CD4-positive, CD25-positive, alpha-beta regulatory T cell (primary cell): ENCODE data around the gene PRKCQ. TPM values are rescaled to one million over a fixed set of nuclear protein-coding genes. Genes with fewer than 3 reads are reported as not detected.
A peak's percentile ranks its signal among the peaks of the same experiment; 100 is the strongest.
"Not testable (repeated sequence)": the region's sequence is repeated elsewhere in the genome, so short reads cannot be mapped to it uniquely, and the experiment has no call there.

ENCODE experiments used
- ATAC-seq, 2 donors: fragments of 150-1000 bp; cut with Tn5 transposase; one replicate each; pipeline ENCODE4 v1.10.0; 2021; ENCODE audit warnings: low read depth in 2 of 2, moderate number of reproducible peaks in 2 of 2, moderate library complexity in 1 of 2
- DNase-seq, 3 donors: peaks; one replicate each; pipeline versions ENCODE4 v3.0.0 to v3.0.0-alpha.2; 2012 to 2022; ENCODE audit warnings: mixed read lengths in 1 of 3
- H3K27ac ChIP-seq: one replicate; pipeline ENCODE4 v1.7.0; 2013; ENCODE audit warnings: mild to moderate bottlenecking, low read length; ENCODE audit not compliant: insufficient read depth, poor library complexity, severe bottlenecking
- H3K27me3 ChIP-seq: one replicate; pipeline ENCODE4 v1.7.0; 2013; ENCODE audit warnings: low read length; ENCODE audit not compliant: control insufficient read depth, insufficient read depth
- H3K36me3 ChIP-seq: one replicate; pipeline ENCODE4 v1.7.0; 2013; ENCODE audit warnings: mild to moderate bottlenecking, low read length, moderate library complexity; ENCODE audit not compliant: control insufficient read depth, insufficient read depth
- H3K4me1 ChIP-seq: 2 replicates; pipeline ENCODE4 v1.7.0; 2013; ENCODE audit warnings: mild to moderate bottlenecking, low read length; ENCODE audit not compliant: insufficient read depth, control insufficient read depth, poor library complexity, severe bottlenecking
- H3K4me3 ChIP-seq: one replicate; pipeline ENCODE4 v1.7.0; 2013; ENCODE audit warnings: low read depth, mild to moderate bottlenecking, low read length, moderate library complexity
- H3K9me3 ChIP-seq, 2 experiments: 1 replicate in 1 of 2; 2 replicates in 1 of 2; pipeline ENCODE4 v1.7.0; 2013; ENCODE audit warnings: low read length in 2 of 2, mild to moderate bottlenecking in 1 of 2, moderate library complexity in 1 of 2; ENCODE audit not compliant: control insufficient read depth in 2 of 2
- H3K27ac Mint-ChIP-seq, 3 donors: one replicate each; pipeline ENCODE4 v1.8.0; 2020 to 2022; ENCODE audit warnings: mild to moderate bottlenecking in 3 of 3, mixed read lengths in 3 of 3, moderate library complexity in 2 of 3
- H3K27me3 Mint-ChIP-seq: one replicate; pipeline ENCODE4 v1.8.0; 2022; ENCODE audit warnings: mild to moderate bottlenecking, mixed read lengths
- H3K36me3 Mint-ChIP-seq: one replicate; pipeline ENCODE4 v1.8.0; 2020; ENCODE audit warnings: mixed read lengths
- H3K4me1 Mint-ChIP-seq, 4 donors: one replicate each; pipeline ENCODE4 v1.8.0; 2020 to 2022; ENCODE audit warnings: mixed read lengths in 4 of 4, mild to moderate bottlenecking in 1 of 4
- H3K4me3 Mint-ChIP-seq, 4 donors: one replicate each; pipeline ENCODE4 v1.8.0; 2020 to 2022; ENCODE audit warnings: mild to moderate bottlenecking in 4 of 4, mixed read lengths in 4 of 4, moderate library complexity in 3 of 4
- H3K9me3 Mint-ChIP-seq, 7 donors: one replicate each; pipeline ENCODE4 v1.8.0; 2020 to 2022; ENCODE audit warnings: mixed read lengths in 7 of 7, mild to moderate bottlenecking in 3 of 7, moderate library complexity in 2 of 7
- polyA plus RNA-seq, 4 donors: library from polyadenylated mRNA; unstranded; fragments of 300-500 nt; fragmentation: Illumina TruSeq; gene quantifications; one replicate each; pipeline ENCODE4 v1.2.3, GENCODE V29; 2021
- total RNA-seq: library from RNA; stranded (reverse); gene quantifications from one replicate; pipeline ENCODE4 v1.2.3, GENCODE V29; 2022

PRKCQ gene
- total and polyA plus RNA-seq, 5 donors from 2014 or later, result 62.4 to 87.3 (median 69.2) TPM

- no peak for ATAC-seq
- Mint-ChIP-seq H3K27me3 (no peaks in the 10 kb centered on the region), H3K9me3 (peaks cover 0 to 1% (median 0%) of the 10 kb centered on the region in 7 donors), H3K27ac (peak overlapping the region; percentile 86 to 97 (median 95)), H3K4me1 (peaks cover 27 to 91% (median 64%) of the 10 kb centered on the region in 4 donors), H3K4me3 (peak overlapping the region; percentile 96 to 99 (median 98)), H3K36me3 (peaks cover 66% of the 10 kb centered on the region)
- H3K9me3 ChIP-seq, result no peaks in the 10 kb centered on the region
- H3K27ac ChIP-seq, result peak overlapping the region; percentile 83
- H3K36me3 ChIP-seq, result peaks cover 31% of the 10 kb centered on the region
- no peaks in the 10 kb centered on the region for H3K27me3 ChIP-seq
- peaks cover 84% of the 10 kb centered on the region for H3K4me1 ChIP-seq
- peak in 1 of 3 donors; percentile 46 for DNase-seq
- H3K4me3 ChIP-seq, result peak overlapping the region; percentile 99
Observed at GRCh38 chr10:6586501-6586900, 6.4 kb upstream of the PRKCQ start.

GRCh38 chr10:6583447-6583846, 3.4 kb upstream of the PRKCQ start:
- Mint-ChIP-seq H3K9me3 (peaks cover 0 to 1% (median 0%) of the 10 kb centered on the region in 7 donors), H3K36me3 (peaks cover 44% of the 10 kb centered on the region), H3K4me1 (peaks cover 20 to 60% (median 46%) of the 10 kb centered on the region in 4 donors), H3K27me3 (peaks cover 4% of the 10 kb centered on the region), H3K4me3 (peak overlapping the region; percentile 96 to 99 (median 98)), H3K27ac (peak overlapping the region; percentile 96 to 99 (median 97))
- ATAC-seq (peak; percentile 63 to 68), DNase-seq (peak; percentile 39 to 98 (median 55))
- H3K9me3 ChIP-seq, result no peaks in the 10 kb centered on the region
- peaks cover 18% of the 10 kb centered on the region for H3K36me3 ChIP-seq
- H3K27ac ChIP-seq, result peak overlapping the region; percentile 83
- peak overlapping the region; percentile 99 for H3K4me3 ChIP-seq
- no peaks in the 10 kb centered on the region for H3K27me3 ChIP-seq
- peaks cover 63% of the 10 kb centered on the region for H3K4me1 ChIP-seq

- H3K36me3 ChIP-seq, result peaks cover 13% of the 10 kb centered on the region
- peaks cover 60% of the 10 kb centered on the region for H3K4me1 ChIP-seq
- DNase-seq, ATAC-seq, H3K27me3 ChIP-seq, H3K9me3 ChIP-seq, H3K9me3 Mint-ChIP-seq, H3K27me3 Mint-ChIP-seq: not testable (repeated sequence)
- H3K4me1 Mint-ChIP-seq, result peaks cover 20 to 58% (median 43%) of the 10 kb centered on the region in 4 donors
- peak overlapping the region; percentile 96 to 99 (median 98) for H3K4me3 Mint-ChIP-seq
- H3K27ac ChIP-seq, result peak overlapping the region; percentile 83
- peak overlapping the region; percentile 96 to 99 (median 97) for H3K27ac Mint-ChIP-seq
- peaks cover 38% of the 10 kb centered on the region for H3K36me3 Mint-ChIP-seq
- peak overlapping the region; percentile 99 for H3K4me3 ChIP-seq
Observed at GRCh38 chr10:6582913-6583312, 2.8 kb upstream of the PRKCQ start.

- Mint-ChIP-seq H3K4me1 (peaks cover 20 to 59% (median 46%) of the 10 kb centered on the region in 4 donors), H3K9me3 (peaks cover 0 to 2% (median 0%) of the 10 kb centered on the region in 7 donors), H3K27me3 (peaks cover 4% of the 10 kb centered on the region), H3K36me3 (peaks cover 36% of the 10 kb centered on the region), H3K27ac (peak overlapping the region; percentile 96 to 99 (median 97)), H3K4me3 (peak overlapping the region; percentile 96 to 99 (median 98))
- Histone ChIP-seq H3K4me1 (peaks cover 62% of the 10 kb centered on the region), H3K27me3 (no peaks in the 10 kb centered on the region), H3K27ac (peak overlapping the region; percentile 83), H3K4me3 (peak overlapping the region; percentile 99), H3K9me3 (no peaks in the 10 kb centered on the region), H3K36me3 (peaks cover 13% of the 10 kb centered on the region)
- ATAC-seq (no peak), DNase-seq (no peak)
Observed at GRCh38 chr10:6582298-6582697, 2.2 kb upstream of the PRKCQ start.

GRCh38 chr10:6581778-6582228, 1.7 kb upstream of the PRKCQ start:
- Mint-ChIP-seq H3K9me3 (peaks cover 0 to 2% (median 0%) of the 10 kb centered on the region in 7 donors), H3K27ac (peak overlapping the region; percentile 96 to 99 (median 97)), H3K4me1 (peaks cover 20 to 58% (median 49%) of the 10 kb centered on the region in 4 donors), H3K36me3 (peaks cover 32% of the 10 kb centered on the region), H3K27me3 (peaks cover 4% of the 10 kb centered on the region), H3K4me3 (peak overlapping the region; percentile 96 to 99 (median 98))
- Histone ChIP-seq H3K4me3 (peak overlapping the region; percentile 99), H3K27me3 (no peaks in the 10 kb centered on the region), H3K36me3 (peaks cover 13% of the 10 kb centered on the region), H3K9me3 (no peaks in the 10 kb centered on the region), H3K27ac (peak overlapping the region; percentile 83), H3K4me1 (peaks cover 62% of the 10 kb centered on the region)
- ATAC-seq, result no peak
- peak in 1 of 3 donors; percentile 73 for DNase-seq

GRCh38 chr10:6581223-6581622, 1.1 kb upstream of the PRKCQ start:
- peaks cover 63% of the 10 kb centered on the region for H3K4me1 ChIP-seq
- Mint-ChIP-seq H3K27ac (peak overlapping the region; percentile 96 to 99 (median 97)), H3K36me3 (peaks cover 28% of the 10 kb centered on the region), H3K4me3 (peak overlapping the region; percentile 96 to 99 (median 98)), H3K4me1 (peaks cover 24 to 57% (median 47%) of the 10 kb centered on the region in 4 donors)
- H3K9me3 ChIP-seq, DNase-seq, H3K9me3 Mint-ChIP-seq, ATAC-seq, H3K27me3 Mint-ChIP-seq, H3K27me3 ChIP-seq, H3K36me3 ChIP-seq: not testable (repeated sequence)
- peak overlapping the region; percentile 83 for H3K27ac ChIP-seq
- H3K4me3 ChIP-seq, result peak overlapping the region; percentile 99

- Mint-ChIP-seq H3K36me3 (peaks cover 21% of the 10 kb centered on the region), H3K27me3 (peaks cover 4% of the 10 kb centered on the region), H3K9me3 (peaks cover 0 to 2% (median 0%) of the 10 kb centered on the region in 7 donors), H3K27ac (peak overlapping the region; percentile 96 to 99 (median 97)), H3K4me3 (peak overlapping the region; percentile 96 to 99 (median 98)), H3K4me1 (peaks cover 24 to 59% (median 49%) of the 10 kb centered on the region in 4 donors)
- Histone ChIP-seq H3K4me3 (peak overlapping the region; percentile 99), H3K4me1 (peaks cover 63% of the 10 kb centered on the region), H3K27ac (peak overlapping the region; percentile 83), H3K36me3 (peaks cover 8% of the 10 kb centered on the region), H3K9me3 (no peaks in the 10 kb centered on the region), H3K27me3 (no peaks in the 10 kb centered on the region)
- ATAC-seq (peak; percentile 68 to 77), DNase-seq (peak; percentile 74 to 87 (median 84))
Observed at GRCh38 chr10:6580279-6581029, 378 bp upstream of the PRKCQ start.
